CD8-positive, alpha-beta memory T cell (primary cell): ENCODE results near the gene ABHD11. TPM values are rescaled to one million over a fixed set of nuclear protein-coding genes. Genes with fewer than 3 reads are reported as not detected.

Source experiments
- CTCF ChIA-PET: fragments of 350-600 bp; sonication (Branson Sonifier 250); formaldehyde crosslinking; loops from one replicate; lab custom pipeline; 2021; ENCODE audit warnings: antibody characterized with exemption; lab: Charles Lee
- POLR2A ChIA-PET: fragments of 350-600 bp; sonication (Branson Sonifier 250); formaldehyde crosslinking; loops from one replicate; lab custom pipeline; 2021; ENCODE audit warnings: antibody characterized with exemption; lab: Charles Lee
- DNase-seq, 5 donors: peaks; one replicate each; pipeline versions ENCODE4 v3.0.0 to v3.0.0-alpha.2; 2020 to 2022; ENCODE audit warnings: mixed read lengths in 1 of 5
- H3K27ac ChIP-seq: one replicate; pipeline ENCODE4 v1.7.0; 2013; ENCODE audit warnings: low read depth, mild to moderate bottlenecking, low read length, moderate library complexity
- H3K27me3 ChIP-seq: 2 replicates; pipeline ENCODE4 v1.7.0; 2013; ENCODE audit warnings: low read length, mild to moderate bottlenecking; ENCODE audit not compliant: insufficient read depth, poor library complexity, severe bottlenecking
- H3K36me3 ChIP-seq: 2 replicates; pipeline ENCODE4 v1.7.0; 2013; ENCODE audit warnings: mild to moderate bottlenecking, low read length, moderate library complexity; ENCODE audit not compliant: insufficient read depth
- H3K4me1 ChIP-seq: 2 replicates; pipeline ENCODE4 v1.7.0; 2013; ENCODE audit warnings: mild to moderate bottlenecking, low read length, moderate library complexity; ENCODE audit not compliant: insufficient read depth
- H3K4me3 ChIP-seq: 2 replicates; pipeline ENCODE4 v1.7.0; 2013; ENCODE audit warnings: mild to moderate bottlenecking, low read length
- H3K9me3 ChIP-seq: 2 replicates; pipeline ENCODE4 v1.7.0; 2013; ENCODE audit warnings: mild to moderate bottlenecking, low read length
- H3K27ac Mint-ChIP-seq, 8 donors: one replicate each; pipeline ENCODE4 v1.8.0; 2020 to 2021; ENCODE audit warnings: mixed read lengths in 8 of 8, mild to moderate bottlenecking in 6 of 8, inconsistent platforms in 3 of 8, moderate library complexity in 3 of 8
- H3K27me3 Mint-ChIP-seq, 2 donors: one replicate each; pipeline ENCODE4 v1.8.0; 2020 to 2021; ENCODE audit warnings: mixed read lengths in 2 of 2, mild to moderate bottlenecking in 1 of 2, moderate library complexity in 1 of 2
- H3K36me3 Mint-ChIP-seq, 3 donors: one replicate each; pipeline ENCODE4 v1.8.0; 2020 to 2021; ENCODE audit warnings: mixed read lengths in 3 of 3, inconsistent platforms in 1 of 3, mild to moderate bottlenecking in 1 of 3
- H3K4me1 Mint-ChIP-seq, 3 donors: one replicate each; pipeline ENCODE4 v1.8.0; 2020 to 2021; ENCODE audit warnings: mixed read lengths in 3 of 3, inconsistent platforms in 1 of 3, mild to moderate bottlenecking in 1 of 3
- H3K4me3 Mint-ChIP-seq, 7 donors: one replicate each; pipeline ENCODE4 v1.8.0; 2020 to 2021; ENCODE audit warnings: mixed read lengths in 7 of 7, mild to moderate bottlenecking in 6 of 7, moderate library complexity in 4 of 7, inconsistent platforms in 2 of 7
- H3K9me3 Mint-ChIP-seq, 5 donors: one replicate each; pipeline ENCODE4 v1.8.0; 2020 to 2022; ENCODE audit warnings: mixed read lengths in 5 of 5, mild to moderate bottlenecking in 3 of 5, moderate library complexity in 2 of 5, inconsistent platforms in 1 of 5
- polyA plus RNA-seq: library from polyadenylated mRNA; unstranded; fragments of 300-500 nt; fragmentation: Illumina TruSeq; gene quantifications from one replicate; pipeline ENCODE4 v1.2.3, GENCODE V29; 2021
- total RNA-seq, 2 experiments: library from RNA; stranded (reverse); gene quantifications; one replicate each; pipeline ENCODE4 v1.2.3, GENCODE V29; 2021

The ABHD11 gene
- total and polyA plus RNA-seq, 3 experiments from 2014 or later: 13.1 to 26.5 (median 23.2) TPM

DNA sequence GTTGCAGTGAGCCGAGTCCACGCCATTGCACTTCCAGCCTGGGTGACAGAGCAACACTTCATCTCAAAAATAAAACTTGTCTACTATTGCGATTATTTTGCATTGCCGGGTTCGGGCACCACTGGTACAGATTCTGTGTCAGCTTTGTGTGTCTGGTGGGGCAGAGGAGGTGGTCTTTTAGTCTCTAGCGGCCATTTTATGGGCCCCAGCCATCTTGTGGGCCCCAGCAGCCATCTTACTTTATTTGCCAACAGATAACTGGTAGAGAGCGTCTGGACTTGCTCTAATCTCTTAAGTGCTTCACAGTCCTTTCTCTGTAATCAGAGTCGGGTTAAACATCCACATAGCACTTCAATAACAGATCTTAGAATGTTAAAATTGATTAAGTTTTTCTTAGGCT lies 50.3 kb downstream of the ABHD11 start:
- peaks cover 18 to 35% (median 24%) of the 10 kb centered on the region in 3 donors for H3K4me1 Mint-ChIP-seq

More for the DNA sequence above, 50.3 kb downstream of the ABHD11 start:
- no peaks in the 10 kb centered on the region for H3K9me3 ChIP-seq
- CTCF ChIA-PET: no interaction called here
- peak overlapping the region in 1 of 7 donors; percentile 70 for H3K4me3 Mint-ChIP-seq
- H3K4me1 ChIP-seq: peaks cover 4% of the 10 kb centered on the region
- no peaks in the 10 kb centered on the region for H3K9me3 Mint-ChIP-seq
- H3K4me3 ChIP-seq: no peak overlapping the region
- H3K27ac ChIP-seq: no peak overlapping the region
- DNase-seq: no peak
- no peaks in the 10 kb centered on the region for H3K27me3 Mint-ChIP-seq
- H3K27ac Mint-ChIP-seq: peak overlapping the region in 1 of 8 donors; percentile 82
- POLR2A ChIA-PET: no interaction called here
- H3K27me3 ChIP-seq: no peaks in the 10 kb centered on the region
- H3K36me3 ChIP-seq: peaks cover 38% of the 10 kb centered on the region
- peaks cover 9 to 71% (median 30%) of the 10 kb centered on the region in 3 donors for H3K36me3 Mint-ChIP-seq

Other genes with a start within 250 kb of the ABHD11 start
- gene BAZ1B, start 216.5 kb downstream of the ABHD11 start, total RNA-seq: 100 to 1,000 TPM; 112 to 118 TPM
- 31.1 TPM for gene BAZ1B, start 216.5 kb downstream of the ABHD11 start, polyA plus RNA-seq
- 10 to 100 TPM; 68.9 to 72.6 TPM for gene BCL7B, start 181.1 kb downstream of the ABHD11 start, total RNA-seq
- 101 TPM for gene BCL7B, start 181.1 kb downstream of the ABHD11 start, polyA plus RNA-seq
- gene TBL2, start 160.2 kb downstream of the ABHD11 start, total RNA-seq: 10 to 100 TPM; 29.1 to 31.3 TPM
- 17.0 TPM for gene TBL2, start 160.2 kb downstream of the ABHD11 start, polyA plus RNA-seq
- gene MLXIPL, start 114.3 kb downstream of the ABHD11 start, total RNA-seq: not detected
- gene MLXIPL, start 114.3 kb downstream of the ABHD11 start, polyA plus RNA-seq: not detected
- under 1 TPM in 1 of 2 experiments, not detected in 1; 0.18 TPM for gene VPS37D, start 71.0 kb downstream of the ABHD11 start, total RNA-seq
- 0.17 TPM for gene VPS37D, start 71.0 kb downstream of the ABHD11 start, polyA plus RNA-seq
- 10 to 100 TPM; 10.9 to 12.4 TPM for gene DNAJC30, start 55.3 kb downstream of the ABHD11 start, total RNA-seq
- 10.0 TPM for gene DNAJC30, start 55.3 kb downstream of the ABHD11 start, polyA plus RNA-seq
- gene BUD23, start 55.2 kb downstream of the ABHD11 start, total RNA-seq: 100 to 1,000 TPM; 102 to 113 TPM
- 130 TPM for gene BUD23, start 55.2 kb downstream of the ABHD11 start, polyA plus RNA-seq
- 10 to 100 TPM; 18.4 to 18.8 TPM for gene STX1A, start 19.1 kb downstream of the ABHD11 start, total RNA-seq
- 1.5 TPM for gene STX1A, start 19.1 kb downstream of the ABHD11 start, polyA plus RNA-seq
- gene CLDN3, start 31.5 kb upstream of the ABHD11 start, total RNA-seq: not detected
- gene CLDN3, start 31.5 kb upstream of the ABHD11 start, polyA plus RNA-seq: not detected
- under 1 TPM in 1 of 2 experiments, not detected in 1; 0.15 TPM for gene CLDN4, start 92.2 kb upstream of the ABHD11 start, total RNA-seq
- not detected for gene CLDN4, start 92.2 kb upstream of the ABHD11 start, polyA plus RNA-seq
- gene METTL27, start 103.7 kb upstream of the ABHD11 start, total RNA-seq: not detected
- not detected for gene METTL27, start 103.7 kb upstream of the ABHD11 start, polyA plus RNA-seq
- not detected for gene TMEM270, start 122.4 kb upstream of the ABHD11 start, total RNA-seq
- gene TMEM270, start 122.4 kb upstream of the ABHD11 start, polyA plus RNA-seq: not detected